Measurements from ENCODE around the gene IDUA. TPM values are rescaled to one million over a fixed set of nuclear protein-coding genes. Genes with fewer than 3 reads are reported as not detected.
"Not testable (repeated sequence)": the region's sequence is repeated elsewhere in the genome, so short reads cannot be mapped to it uniquely, and the experiment has no call there.

The IDUA gene
- total RNA-seq, 4 donors from 2014 or later = 9.7 to 32.3 (median 25.0) TPM

DNA sequence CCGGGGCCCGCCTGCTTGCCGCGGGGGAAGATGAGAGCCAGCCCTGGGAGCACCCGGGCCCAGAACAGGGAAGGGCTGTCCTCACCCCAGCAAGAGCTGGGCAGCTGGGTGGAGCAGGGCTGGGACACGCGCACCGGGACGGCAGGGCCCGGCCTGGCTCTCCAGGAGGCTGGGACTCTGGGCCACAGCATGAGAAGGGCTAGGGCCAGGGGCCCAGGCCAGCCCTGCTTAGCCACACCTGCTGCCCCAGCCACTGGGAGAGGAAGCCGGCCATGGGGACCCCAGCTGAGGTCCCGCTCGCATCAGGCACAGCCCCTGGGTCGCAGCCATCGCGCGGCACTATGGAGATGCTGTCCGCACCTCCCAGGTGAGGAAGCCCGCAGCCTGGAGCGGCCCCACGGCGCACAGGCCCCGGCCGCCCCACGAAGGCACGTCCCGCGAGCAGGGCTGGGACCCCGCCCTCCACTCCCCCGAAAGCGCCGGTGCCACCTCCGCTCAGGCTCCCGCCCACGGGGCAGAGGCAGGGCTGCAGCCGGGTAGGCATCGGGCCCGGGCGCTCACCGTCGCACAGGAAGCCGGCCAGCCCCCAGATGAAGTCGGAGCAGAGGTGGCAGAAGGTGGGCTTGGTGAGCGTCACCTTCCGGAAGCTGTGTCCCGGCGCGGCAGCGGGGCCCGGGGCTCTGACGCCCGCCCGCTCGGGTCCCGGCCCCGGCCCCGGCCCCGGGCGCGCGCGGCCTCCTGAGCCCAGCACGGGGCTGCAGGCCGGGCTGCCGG, 14.0 kb upstream of the IDUA start:
- H3K27ac ChIP-seq = no peak overlapping the region
- H3K36me3 ChIP-seq = no peaks in the 10 kb centered on the region
- peak overlapping the region; percentile 25 to 72 (median 70) for H3K4me3 ChIP-seq (replicated peaks in 1 of 3)
- TF ChIP-seq POLR2A (IDR thresholded peaks at IDR 0.05) = no peak
- TF ChIP-seq, protein P1, sequence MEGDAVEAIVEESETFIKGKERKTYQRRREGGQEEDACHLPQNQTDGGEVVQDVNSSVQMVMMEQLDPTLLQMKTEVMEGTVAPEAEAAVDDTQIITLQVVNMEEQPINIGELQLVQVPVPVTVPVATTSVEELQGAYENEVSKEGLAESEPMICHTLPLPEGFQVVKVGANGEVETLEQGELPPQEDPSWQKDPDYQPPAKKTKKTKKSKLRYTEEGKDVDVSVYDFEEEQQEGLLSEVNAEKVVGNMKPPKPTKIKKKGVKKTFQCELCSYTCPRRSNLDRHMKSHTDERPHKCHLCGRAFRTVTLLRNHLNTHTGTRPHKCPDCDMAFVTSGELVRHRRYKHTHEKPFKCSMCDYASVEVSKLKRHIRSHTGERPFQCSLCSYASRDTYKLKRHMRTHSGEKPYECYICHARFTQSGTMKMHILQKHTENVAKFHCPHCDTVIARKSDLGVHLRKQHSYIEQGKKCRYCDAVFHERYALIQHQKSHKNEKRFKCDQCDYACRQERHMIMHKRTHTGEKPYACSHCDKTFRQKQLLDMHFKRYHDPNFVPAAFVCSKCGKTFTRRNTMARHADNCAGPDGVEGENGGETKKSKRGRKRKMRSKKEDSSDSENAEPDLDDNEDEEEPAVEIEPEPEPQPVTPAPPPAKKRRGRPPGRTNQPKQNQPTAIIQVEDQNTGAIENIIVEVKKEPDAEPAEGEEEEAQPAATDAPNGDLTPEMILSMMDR (IDR thresholded peaks at IDR 0.05) = no peak
- peaks cover 17 to 21% of the 10 kb centered on the region in 2 donors for H3K4me1 ChIP-seq
- WGBS, 2 donors = 3% methylated on average over 7 of the region's 65 CpGs; no CpG with 5 or more reads in 1 of the 2 donors
- intact Hi-C loops (cut with DNase I) = loop anchor here (2.0 kb wide), 1 partner anchor 40 kb away; the partner anchor contains the start of genes GAK and TMEM175
- no peaks in the 10 kb centered on the region for H3K9me3 ChIP-seq
- H3K27me3 ChIP-seq = no peaks in the 10 kb centered on the region
- peak; percentile 40 to 50 for DNase-seq

DNA sequence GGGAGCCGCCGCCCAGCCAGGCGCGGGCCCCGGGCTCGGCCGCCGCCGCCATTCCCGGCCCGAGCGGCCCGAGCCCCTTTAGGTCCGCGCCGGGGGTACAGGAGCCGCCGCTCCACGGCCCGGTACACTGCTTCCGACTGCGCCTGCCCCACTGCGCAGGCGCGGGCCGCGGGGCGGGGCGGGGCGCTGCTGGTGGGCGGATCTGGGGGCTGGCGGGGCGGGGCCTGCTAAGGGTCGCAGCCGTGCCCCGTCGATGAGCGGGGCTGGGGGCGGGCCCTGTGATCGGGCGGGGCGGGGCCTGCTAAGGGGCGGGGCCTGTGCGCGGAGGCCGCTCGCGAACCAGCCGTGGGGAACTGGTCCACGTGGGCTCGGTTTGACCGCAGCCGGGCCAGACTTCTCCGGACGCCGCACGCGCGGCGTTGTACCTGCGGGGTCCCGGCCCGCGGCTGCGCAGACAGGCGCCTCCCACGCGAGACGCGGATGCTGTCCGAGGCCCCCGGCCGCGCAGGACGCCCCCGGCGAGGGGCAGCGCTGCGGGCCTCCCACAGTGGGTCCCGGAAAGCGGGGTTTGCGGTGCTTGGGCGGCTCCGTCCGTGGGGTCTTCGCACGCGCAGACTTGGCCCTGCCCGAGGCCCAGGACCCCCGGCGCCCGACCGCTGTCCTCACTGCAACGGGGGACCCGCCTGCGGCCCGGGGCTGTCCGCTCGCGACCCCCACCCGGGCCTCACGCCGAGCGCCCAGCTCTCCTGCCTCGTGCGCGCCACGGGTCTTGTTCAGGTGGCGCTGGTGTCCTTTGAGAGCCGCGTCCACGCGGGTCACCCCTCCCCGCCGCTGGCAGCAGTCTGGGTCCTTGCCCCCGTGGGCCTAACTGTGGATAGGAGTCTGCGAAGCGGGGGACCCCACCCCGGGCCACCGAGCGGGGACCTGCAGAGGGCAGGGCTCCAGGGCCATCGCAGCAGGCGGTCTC, 13.1 kb upstream of the IDUA start, which contains the start of gene DGKQ:
Gene DGKQ, minus strand, starts transcription at position 139 of the 967 bp plus-strand sequence. Its CDS starts 87 bp downstream, at position 52.
- peak; percentile 76 to 80 for DNase-seq
- peak within 1 kb of the TSS; percentile 25 to 72 (median 70) for H3K4me3 ChIP-seq (replicated peaks in 1 of 3)
- no peaks in the 10 kb centered on the region for H3K9me3 ChIP-seq
- no peak within 1 kb of the TSS for H3K27ac ChIP-seq
- TF ChIP-seq, protein P1 (IDR thresholded peaks at IDR 0.05) = no peak
- peak in 1 of 2 donors; percentile 57 for TF ChIP-seq POLR2A (IDR thresholded peaks at IDR 0.05)
- no peaks in the 10 kb centered on the region for H3K36me3 ChIP-seq
- H3K4me1 ChIP-seq = peaks cover 16 to 21% of the 10 kb centered on the region in 2 donors
- H3K27me3 ChIP-seq = no peaks in the 10 kb centered on the region
- WGBS, 2 donors = 51 to 69% methylated on average over 8 to 20 of the region's 123 CpGs
- intact Hi-C loops (cut with DNase I) = loop anchor here (2.0 kb wide), 1 partner anchor 41 kb away; the partner anchor contains the start of genes GAK and TMEM175

DNA sequence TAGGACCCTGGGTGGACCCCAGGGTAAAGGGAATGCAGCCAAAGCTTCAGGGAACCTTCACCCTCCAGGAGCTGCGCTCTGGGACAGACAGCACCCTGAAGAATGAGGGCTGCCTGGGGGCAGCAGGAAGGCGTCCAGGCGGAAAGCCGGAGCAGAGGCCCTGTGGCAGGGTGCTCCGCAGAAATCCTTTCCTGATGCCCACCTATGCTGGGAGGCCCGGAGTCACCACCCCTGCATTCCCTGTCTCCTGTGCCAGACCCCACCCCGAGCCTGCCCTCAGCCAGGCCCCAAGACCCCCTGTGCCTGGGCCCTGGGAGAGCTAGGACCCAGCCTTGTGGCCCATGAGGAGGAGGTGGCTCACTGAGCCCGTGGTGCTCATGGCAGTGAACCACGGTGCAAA, 12.2 kb upstream of the IDUA start:
- no peak overlapping the region for H3K4me3 ChIP-seq (replicated peaks in 1 of 3)
- intact Hi-C loops (cut with DNase I) = no loop called here
- no peak overlapping the region for H3K27ac ChIP-seq
- peaks cover 16 to 21% of the 10 kb centered on the region in 2 donors for H3K4me1 ChIP-seq
- DNase-seq = no peak
- TF ChIP-seq, protein P1 (IDR thresholded peaks at IDR 0.05) = no peak
- no peak for TF ChIP-seq POLR2A (IDR thresholded peaks at IDR 0.05)
- 96 to 97% methylated on average over 7 to 9 of the region's 9 CpGs for WGBS, 2 donors
- no peaks in the 10 kb centered on the region for H3K36me3 ChIP-seq
- no peaks in the 10 kb centered on the region for H3K27me3 ChIP-seq
- no peaks in the 10 kb centered on the region for H3K9me3 ChIP-seq

DNA sequence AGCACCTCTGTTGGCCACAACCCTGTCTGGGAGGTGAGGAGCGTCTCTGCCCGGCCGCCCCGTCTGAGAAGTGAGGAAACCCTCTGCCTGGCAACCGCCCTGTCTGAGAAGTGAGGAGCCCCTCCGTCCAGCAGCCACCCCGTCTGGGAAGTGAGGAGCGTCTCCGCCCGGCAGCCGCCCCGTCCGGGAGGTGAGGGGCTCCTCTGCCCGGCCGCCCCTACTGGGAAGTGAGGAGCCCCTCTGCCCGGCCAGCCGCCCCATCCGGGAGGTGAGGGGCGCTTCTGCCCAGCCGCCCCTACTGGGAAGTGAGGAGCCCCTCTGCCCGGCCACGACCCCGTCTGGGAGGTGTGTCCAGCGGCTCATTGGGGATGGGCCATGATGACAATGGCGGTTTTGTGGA, 10.8 kb upstream of the IDUA start:
- H3K9me3 ChIP-seq; intact Hi-C loops (cut with DNase I); DNase-seq; H3K27ac ChIP-seq; H3K36me3 ChIP-seq; H3K4me3 ChIP-seq (replicated peaks in 1 of 3); H3K27me3 ChIP-seq: not testable (repeated sequence)
- peaks cover 16 to 21% of the 10 kb centered on the region in 2 donors for H3K4me1 ChIP-seq
- no CpG with 5 or more reads among the region's 25 CpGs for WGBS, 2 donors

DNA sequence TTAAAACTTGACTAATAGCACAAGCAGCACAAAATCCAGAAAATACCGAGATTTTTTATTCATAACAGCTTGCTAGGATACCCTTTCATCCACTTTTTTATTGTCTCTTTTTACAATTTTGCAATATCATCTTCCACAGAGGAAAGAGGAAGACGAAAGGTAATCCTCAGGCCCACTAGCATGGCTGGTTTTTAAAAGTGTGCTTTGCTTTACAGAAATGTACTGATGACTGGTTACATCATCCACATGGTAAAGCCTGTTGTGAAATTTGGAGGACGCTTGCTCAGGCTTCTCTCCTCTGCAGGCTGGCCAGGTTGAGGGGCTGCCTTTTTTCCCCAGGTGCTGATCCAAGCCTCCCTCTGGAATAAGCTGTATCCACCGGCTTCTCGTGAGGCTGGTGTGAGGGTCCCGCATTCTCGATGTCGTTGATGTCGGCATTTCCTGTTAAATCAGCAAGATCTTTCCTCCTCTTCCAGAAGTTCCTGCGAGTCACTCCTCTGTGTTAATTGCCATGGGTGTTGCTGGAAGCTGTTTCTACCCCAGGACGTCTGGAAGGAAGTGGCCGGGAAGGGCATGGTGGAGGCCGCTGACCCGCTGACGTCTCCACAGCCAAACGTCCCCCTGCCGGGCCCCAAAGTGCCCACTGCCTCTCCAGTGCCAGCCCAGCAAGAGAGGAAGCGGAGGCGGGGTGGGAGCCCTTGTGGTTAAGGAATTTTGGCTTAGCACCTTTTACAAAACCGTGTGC, 7.7 kb upstream of the IDUA start:
- WGBS, 2 donors = 68 to 78% methylated on average over 20 of the region's 20 CpGs

More for the DNA sequence above, 7.7 kb upstream of the IDUA start:
- H3K27me3 ChIP-seq = no peaks in the 10 kb centered on the region
- DNase-seq = no peak
- no peaks in the 10 kb centered on the region for H3K9me3 ChIP-seq
- H3K27ac ChIP-seq = no peak overlapping the region
- H3K4me3 ChIP-seq (replicated peaks in 1 of 3) = no peak overlapping the region
- no peaks in the 10 kb centered on the region for H3K4me1 ChIP-seq
- intact Hi-C loops (cut with DNase I) = no loop called here
- TF ChIP-seq POLR2A (IDR thresholded peaks at IDR 0.05) = no peak
- TF ChIP-seq, protein P1 (IDR thresholded peaks at IDR 0.05) = no peak
- no peaks in the 10 kb centered on the region for H3K36me3 ChIP-seq
